ENCODE results near the gene AFAP1L2.

The AFAP1L2 gene

DNA sequence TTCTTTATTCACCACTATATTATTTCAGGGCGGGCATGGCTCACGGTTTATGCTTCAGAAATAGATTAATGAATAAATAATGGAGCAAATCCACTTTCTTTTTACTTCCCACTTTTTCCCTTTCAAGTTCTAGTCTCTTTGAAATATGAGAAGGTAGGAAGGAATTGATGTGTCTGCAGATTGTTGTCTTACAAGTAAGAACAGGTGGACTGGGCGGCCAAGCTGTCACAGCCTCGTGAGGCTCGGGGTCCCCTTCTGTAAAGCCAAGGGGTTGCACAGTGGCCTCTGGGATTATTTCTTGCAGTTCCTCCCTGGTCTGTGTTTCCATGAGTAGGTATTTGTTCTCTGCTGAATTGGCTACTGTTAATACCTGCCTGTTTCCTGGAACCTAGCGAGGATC is 154.1 kb downstream of the AFAP1L2 start:
- no peak for DNase-seq (ENCODE audit: low read depth)
- H3K4me3 ChIP-seq (ENCODE audit: low read depth, low read length), result no peak overlapping the region
- TF ChIP-seq, protein P1, sequence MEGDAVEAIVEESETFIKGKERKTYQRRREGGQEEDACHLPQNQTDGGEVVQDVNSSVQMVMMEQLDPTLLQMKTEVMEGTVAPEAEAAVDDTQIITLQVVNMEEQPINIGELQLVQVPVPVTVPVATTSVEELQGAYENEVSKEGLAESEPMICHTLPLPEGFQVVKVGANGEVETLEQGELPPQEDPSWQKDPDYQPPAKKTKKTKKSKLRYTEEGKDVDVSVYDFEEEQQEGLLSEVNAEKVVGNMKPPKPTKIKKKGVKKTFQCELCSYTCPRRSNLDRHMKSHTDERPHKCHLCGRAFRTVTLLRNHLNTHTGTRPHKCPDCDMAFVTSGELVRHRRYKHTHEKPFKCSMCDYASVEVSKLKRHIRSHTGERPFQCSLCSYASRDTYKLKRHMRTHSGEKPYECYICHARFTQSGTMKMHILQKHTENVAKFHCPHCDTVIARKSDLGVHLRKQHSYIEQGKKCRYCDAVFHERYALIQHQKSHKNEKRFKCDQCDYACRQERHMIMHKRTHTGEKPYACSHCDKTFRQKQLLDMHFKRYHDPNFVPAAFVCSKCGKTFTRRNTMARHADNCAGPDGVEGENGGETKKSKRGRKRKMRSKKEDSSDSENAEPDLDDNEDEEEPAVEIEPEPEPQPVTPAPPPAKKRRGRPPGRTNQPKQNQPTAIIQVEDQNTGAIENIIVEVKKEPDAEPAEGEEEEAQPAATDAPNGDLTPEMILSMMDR (IDR thresholded peaks at IDR 0.05; ENCODE audit: low read depth, low read length, missing control alignments), result no peak

DNA sequence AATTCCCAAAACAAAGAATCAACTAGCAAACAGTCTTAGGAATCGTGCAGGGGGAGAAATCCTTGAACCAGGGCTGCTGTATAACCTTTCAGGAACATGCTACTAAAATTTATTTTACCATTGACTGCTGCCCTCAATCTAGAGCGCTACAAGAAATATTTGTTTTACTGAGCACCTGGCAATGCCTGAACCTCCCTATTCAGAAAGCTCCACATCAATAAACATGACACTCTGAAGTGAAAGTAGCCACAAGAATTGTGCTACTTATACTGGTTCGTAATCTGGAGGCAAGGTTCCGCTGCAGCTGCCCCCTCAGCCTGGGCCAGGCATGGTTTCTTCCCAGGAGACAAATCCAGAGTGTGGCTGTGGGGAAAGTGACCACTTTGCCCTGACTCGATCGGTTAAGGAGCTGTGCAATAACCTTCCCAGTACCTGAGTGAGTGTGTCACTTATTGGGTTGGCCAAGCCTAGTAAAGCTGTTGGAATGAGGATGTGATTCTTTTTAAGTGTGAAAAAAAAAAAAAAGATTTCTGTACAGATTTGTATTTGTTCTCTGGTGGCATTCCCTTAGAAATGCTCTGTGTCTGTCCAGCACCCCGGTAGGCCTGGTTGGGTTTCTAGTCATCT is 157.5 kb downstream of the AFAP1L2 start:
- DNase-seq (ENCODE audit: low read depth), result no peak
- no peak overlapping the region for H3K4me3 ChIP-seq (ENCODE audit: low read depth, low read length)
- TF ChIP-seq, protein P1 (IDR thresholded peaks at IDR 0.05; ENCODE audit: low read depth, low read length, missing control alignments), result no peak

DNA sequence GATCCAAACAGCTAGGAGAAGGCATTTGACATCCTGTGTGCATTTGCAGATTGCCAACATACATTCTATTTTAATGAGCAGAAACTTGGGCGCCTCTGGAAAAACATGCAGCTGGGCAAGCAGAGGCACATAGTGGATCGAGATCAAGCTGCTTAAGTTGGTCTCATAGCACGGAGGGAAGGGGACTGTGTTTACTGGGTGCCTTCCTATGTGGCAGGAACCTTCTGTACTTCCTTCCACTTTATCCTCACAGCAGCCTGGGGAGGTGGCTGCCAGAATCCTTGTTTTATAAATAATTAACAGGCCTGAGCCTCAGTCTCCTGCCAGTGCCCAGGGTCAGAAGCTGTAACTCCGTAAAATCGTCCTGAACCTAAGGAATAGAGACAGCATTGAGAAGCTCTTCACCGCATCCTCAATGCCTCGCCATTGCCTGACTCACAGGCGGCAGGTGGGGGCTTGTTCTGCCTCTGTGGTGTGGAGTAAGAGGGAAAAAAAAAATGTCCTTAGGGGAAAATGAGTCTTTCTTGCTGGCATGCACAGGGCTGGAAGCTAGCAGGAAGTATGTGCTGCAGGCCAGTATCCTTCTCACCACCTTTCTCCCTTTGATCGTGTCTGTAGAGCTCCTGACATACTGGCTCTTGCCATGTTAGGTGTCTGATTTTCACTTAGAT is 159.0 kb downstream of the AFAP1L2 start:
- TF ChIP-seq, protein P1 (IDR thresholded peaks at IDR 0.05; ENCODE audit: low read depth, low read length, missing control alignments), result no peak
- no peak for DNase-seq (ENCODE audit: low read depth)

More for the DNA sequence above, 159.0 kb downstream of the AFAP1L2 start:
- H3K4me3 ChIP-seq (ENCODE audit: low read depth, low read length), result no peak overlapping the region

Data from GM12864 (cell line).